ENCODE results near the gene WASF3. TPM values are rescaled to one million over a fixed set of nuclear protein-coding genes. Genes with fewer than 3 reads are reported as not detected.

WASF3 gene
- total and polyA plus RNA-seq, 10 of the 15 experiments (the other 5 are each of a cell fraction or from before 2014, with no cell fraction given): under 0.01 to 0.10 (median 0.01) TPM; not detected in 7

DNA sequence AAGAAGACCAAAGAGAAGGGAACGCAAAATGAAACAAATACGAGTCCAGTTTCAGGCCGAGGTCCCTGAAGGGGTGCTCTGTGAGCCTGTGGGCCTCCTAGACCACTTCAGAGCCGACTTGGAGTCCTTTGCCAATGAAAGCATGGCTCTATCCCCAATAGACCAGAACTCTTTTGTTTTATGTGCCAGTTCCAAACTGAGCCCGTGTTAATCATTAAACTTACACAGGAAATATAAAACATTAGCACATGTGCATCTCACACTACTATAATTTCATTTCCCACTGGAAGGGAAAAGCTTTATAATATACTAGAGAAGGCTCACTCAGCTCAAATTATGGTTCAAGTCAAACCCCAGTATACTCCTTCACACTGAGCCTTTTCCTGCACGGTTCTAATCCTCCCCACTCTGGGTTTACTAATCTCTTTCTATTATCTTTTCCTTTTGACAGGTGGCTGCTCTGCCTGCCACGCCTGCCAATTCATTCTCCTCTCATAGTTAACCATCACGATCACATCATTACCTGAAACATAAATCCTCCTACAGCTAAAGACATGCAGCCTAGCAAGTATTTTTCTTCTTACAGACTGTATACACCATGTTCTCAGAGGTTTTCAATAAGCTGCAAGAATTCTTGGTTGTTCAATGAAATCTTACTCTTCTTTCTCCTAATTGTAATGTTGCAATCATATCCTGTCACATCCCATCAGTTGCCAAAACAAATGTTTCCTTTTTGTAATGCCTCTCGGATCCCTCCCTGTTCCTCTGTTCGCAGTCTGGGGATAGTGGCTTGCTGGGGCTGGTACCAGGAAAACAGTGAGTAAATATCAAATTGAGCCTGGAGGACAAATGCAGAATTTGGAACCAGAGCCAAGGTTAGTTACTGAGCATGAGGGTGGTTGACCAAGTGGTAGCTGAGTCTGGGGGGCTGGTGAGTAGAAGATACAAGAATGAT, 18.8 kb upstream of the WASF3 start:
- Histone ChIP-seq H4K20me1 (ENCODE audit: control insufficient read depth, insufficient read depth) (no peaks in the 10 kb centered on the region), H3K9ac (ENCODE audit: control insufficient read depth, insufficient read depth, low read length) (no peak overlapping the region), H3K36me3 (ENCODE audit: control insufficient read depth in 2 of 2, insufficient read depth in 2 of 2, low read length in 1 of 2) (no peaks in the 10 kb centered on the region), H2AFZ (ENCODE audit: control insufficient read depth, low read depth, low read length) (no peak overlapping the region), H3K27me3 (replicated peaks in 1 of 2; ENCODE audit: control insufficient read depth in 2 of 2, insufficient read depth in 2 of 2, low read length in 1 of 2) (no peaks in the 10 kb centered on the region), H3K79me2 (ENCODE audit: control insufficient read depth, insufficient read depth, low read length) (no peaks in the 10 kb centered on the region), H3K4me1 (ENCODE audit: control insufficient read depth, insufficient read depth, low read length) (no peaks in the 10 kb centered on the region), H3K9me3 (replicated peaks; ENCODE audit: control insufficient read depth, insufficient read depth, low read length) (no peaks in the 10 kb centered on the region), H3K4me3 (no peak overlapping the region), H3K4me2 (ENCODE audit: control insufficient read depth, insufficient read depth) (no peak overlapping the region), H3K27ac (ENCODE audit: control insufficient read depth, insufficient read depth) (no peak overlapping the region)
- ChIA-PET RAD21 (ENCODE audit: unreplicated experiment) (no interaction called here), POLR2A (no interaction called here), CTCF (no interaction called here), SMC1A (ENCODE audit: uncharacterized antibody, unreplicated experiment) (no interaction called here)
- DNase-seq (ENCODE audit: low read depth, low spot score) (no peak), FAIRE-seq (no peak), ATAC-seq (no peak)
- TF ChIP-seq, protein P1, sequence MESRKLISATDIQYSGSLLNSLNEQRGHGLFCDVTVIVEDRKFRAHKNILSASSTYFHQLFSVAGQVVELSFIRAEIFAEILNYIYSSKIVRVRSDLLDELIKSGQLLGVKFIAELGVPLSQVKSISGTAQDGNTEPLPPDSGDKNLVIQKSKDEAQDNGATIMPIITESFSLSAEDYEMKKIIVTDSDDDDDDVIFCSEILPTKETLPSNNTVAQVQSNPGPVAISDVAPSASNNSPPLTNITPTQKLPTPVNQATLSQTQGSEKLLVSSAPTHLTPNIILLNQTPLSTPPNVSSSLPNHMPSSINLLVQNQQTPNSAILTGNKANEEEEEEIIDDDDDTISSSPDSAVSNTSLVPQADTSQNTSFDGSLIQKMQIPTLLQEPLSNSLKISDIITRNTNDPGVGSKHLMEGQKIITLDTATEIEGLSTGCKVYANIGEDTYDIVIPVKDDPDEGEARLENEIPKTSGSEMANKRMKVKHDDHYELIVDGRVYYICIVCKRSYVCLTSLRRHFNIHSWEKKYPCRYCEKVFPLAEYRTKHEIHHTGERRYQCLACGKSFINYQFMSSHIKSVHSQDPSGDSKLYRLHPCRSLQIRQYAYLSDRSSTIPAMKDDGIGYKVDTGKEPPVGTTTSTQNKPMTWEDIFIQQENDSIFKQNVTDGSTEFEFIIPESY (IDR thresholded peaks at IDR 0.05): no peak
- TF ChIP-seq RCOR1 (conservative IDR thresholded peaks at IDR 0.05; ENCODE audit: low read depth, low read length) (no peak), HDAC2 (IDR thresholded peaks at IDR 0.05) (no peak)
- in situ Hi-C loops (cut with MboI): no loop called here
- 20% methylated on average over 10 of the region's 10 CpGs for WGBS (ENCODE audit: insufficient coverage, insufficient replicate concordance, low lambda C conversion rate, missing lambda C conversion rate)
- intact Hi-C loops (cut with micrococcal nuclease; ENCODE audit: unreplicated experiment): no loop called here
- BruUV-seq (replicated peaks): no TSS peak

DNA sequence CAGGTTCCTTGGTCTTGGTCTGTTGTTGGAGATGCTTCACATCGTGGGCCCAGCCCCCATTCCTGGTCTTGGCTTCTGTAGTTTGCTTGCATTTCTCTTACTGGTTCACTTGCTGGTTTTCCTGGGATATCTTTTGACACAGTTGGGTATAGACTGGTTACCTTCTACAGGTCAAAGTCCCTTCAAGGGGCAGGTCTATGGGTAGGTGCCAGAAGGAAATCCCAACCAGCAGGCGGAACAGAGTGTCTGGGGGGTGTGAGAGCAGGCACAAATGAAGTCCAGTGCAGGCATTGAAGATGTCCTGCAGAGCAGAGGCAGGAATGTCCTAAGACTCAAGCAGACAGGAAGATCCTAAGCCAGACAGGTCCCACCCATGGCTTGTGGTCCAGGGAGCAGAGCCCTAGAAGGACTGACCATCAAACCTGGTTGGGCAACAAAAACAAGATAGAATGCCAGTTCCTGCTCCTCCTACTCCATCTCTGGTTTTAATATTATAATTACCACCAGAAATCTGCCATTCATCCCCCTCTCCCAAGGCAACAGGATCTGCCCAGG, 17.7 kb upstream of the WASF3 start:
- in situ Hi-C loops (cut with MboI) (no loop called here), intact Hi-C loops (cut with micrococcal nuclease; ENCODE audit: unreplicated experiment) (no loop called here)
- ChIA-PET RAD21 (ENCODE audit: unreplicated experiment) (no interaction called here), CTCF (no interaction called here), SMC1A (ENCODE audit: uncharacterized antibody, unreplicated experiment) (no interaction called here), POLR2A (no interaction called here)
- Histone ChIP-seq H2AFZ (ENCODE audit: control insufficient read depth, low read depth, low read length) (no peak overlapping the region), H3K79me2 (ENCODE audit: control insufficient read depth, insufficient read depth, low read length) (no peaks in the 10 kb centered on the region), H3K36me3 (ENCODE audit: control insufficient read depth in 2 of 2, insufficient read depth in 2 of 2, low read length in 1 of 2) (no peaks in the 10 kb centered on the region), H3K4me1 (ENCODE audit: control insufficient read depth, insufficient read depth, low read length) (no peaks in the 10 kb centered on the region), H3K9me3 (replicated peaks; ENCODE audit: control insufficient read depth, insufficient read depth, low read length) (no peaks in the 10 kb centered on the region), H3K27me3 (replicated peaks in 1 of 2; ENCODE audit: control insufficient read depth in 2 of 2, insufficient read depth in 2 of 2, low read length in 1 of 2) (0 out of 4 replicates have a peak, but pooled peaks cover 0 to 2% of the 10 kb centered on the region in 2 experiments), H3K4me2 (ENCODE audit: control insufficient read depth, insufficient read depth) (no peak overlapping the region), H3K4me3 (no peak overlapping the region), H3K27ac (ENCODE audit: control insufficient read depth, insufficient read depth) (no peak overlapping the region), H4K20me1 (ENCODE audit: control insufficient read depth, insufficient read depth) (no peaks in the 10 kb centered on the region), H3K9ac (ENCODE audit: control insufficient read depth, insufficient read depth, low read length) (no peak overlapping the region)
- WGBS (ENCODE audit: insufficient coverage, insufficient replicate concordance, low lambda C conversion rate, missing lambda C conversion rate): 24% methylated on average over 2 of the region's 2 CpGs
- ATAC-seq: no peak
- TF ChIP-seq HCFC1 (IDR thresholded peaks at IDR 0.05; ENCODE audit: low read length): no peak
- TF ChIP-seq, protein P2, sequence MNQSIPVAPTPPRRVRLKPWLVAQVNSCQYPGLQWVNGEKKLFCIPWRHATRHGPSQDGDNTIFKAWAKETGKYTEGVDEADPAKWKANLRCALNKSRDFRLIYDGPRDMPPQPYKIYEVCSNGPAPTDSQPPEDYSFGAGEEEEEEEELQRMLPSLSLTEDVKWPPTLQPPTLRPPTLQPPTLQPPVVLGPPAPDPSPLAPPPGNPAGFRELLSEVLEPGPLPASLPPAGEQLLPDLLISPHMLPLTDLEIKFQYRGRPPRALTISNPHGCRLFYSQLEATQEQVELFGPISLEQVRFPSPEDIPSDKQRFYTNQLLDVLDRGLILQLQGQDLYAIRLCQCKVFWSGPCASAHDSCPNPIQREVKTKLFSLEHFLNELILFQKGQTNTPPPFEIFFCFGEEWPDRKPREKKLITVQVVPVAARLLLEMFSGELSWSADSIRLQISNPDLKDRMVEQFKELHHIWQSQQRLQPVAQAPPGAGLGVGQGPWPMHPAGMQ (IDR thresholded peaks at IDR 0.05; ENCODE audit: borderline replicate concordance): no peak
- TF ChIP-seq RFX5 (IDR thresholded peaks at IDR 0.05; ENCODE audit: low read depth, low read length): no peak
- no peak for DNase-seq (ENCODE audit: low read depth, low spot score)
- FAIRE-seq: no peak
- no TSS peak for BruUV-seq (replicated peaks)
